ENCODE results near the gene TEX13C.

DNA sequence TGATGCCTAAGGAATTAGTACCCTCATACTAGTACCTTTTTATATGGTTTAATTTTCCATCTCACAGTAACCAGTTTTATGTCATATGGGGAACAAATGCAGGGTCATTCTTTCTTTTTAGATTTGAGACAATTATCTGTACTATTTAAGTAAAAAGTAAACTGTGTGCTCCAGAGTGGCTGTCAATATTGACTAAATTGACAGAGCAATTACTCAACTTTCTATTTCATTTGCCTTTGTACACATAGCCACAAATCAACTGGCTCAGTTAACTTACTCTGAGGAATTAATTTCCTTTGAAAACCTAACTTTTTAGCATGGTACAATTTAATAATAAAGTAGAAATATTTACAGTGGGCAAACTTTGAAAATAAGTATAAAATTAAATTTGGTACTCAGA is 28.5 kb upstream of the TEX13C start:
- TF ChIP-seq, protein P1, sequence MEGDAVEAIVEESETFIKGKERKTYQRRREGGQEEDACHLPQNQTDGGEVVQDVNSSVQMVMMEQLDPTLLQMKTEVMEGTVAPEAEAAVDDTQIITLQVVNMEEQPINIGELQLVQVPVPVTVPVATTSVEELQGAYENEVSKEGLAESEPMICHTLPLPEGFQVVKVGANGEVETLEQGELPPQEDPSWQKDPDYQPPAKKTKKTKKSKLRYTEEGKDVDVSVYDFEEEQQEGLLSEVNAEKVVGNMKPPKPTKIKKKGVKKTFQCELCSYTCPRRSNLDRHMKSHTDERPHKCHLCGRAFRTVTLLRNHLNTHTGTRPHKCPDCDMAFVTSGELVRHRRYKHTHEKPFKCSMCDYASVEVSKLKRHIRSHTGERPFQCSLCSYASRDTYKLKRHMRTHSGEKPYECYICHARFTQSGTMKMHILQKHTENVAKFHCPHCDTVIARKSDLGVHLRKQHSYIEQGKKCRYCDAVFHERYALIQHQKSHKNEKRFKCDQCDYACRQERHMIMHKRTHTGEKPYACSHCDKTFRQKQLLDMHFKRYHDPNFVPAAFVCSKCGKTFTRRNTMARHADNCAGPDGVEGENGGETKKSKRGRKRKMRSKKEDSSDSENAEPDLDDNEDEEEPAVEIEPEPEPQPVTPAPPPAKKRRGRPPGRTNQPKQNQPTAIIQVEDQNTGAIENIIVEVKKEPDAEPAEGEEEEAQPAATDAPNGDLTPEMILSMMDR (IDR thresholded peaks at IDR 0.05; ENCODE audit: control extremely low read depth in 1 of 3, insufficient read depth in 1 of 3, low read depth in 1 of 3, low read length in 3 of 3) = no peak
- TF ChIP-seq RBBP5 (IDR thresholded peaks at IDR 0.05; ENCODE audit: borderline replicate concordance, low read depth, low read length) (no peak), RNF2 (IDR thresholded peaks at IDR 0.05; ENCODE audit: borderline replicate concordance, low read depth, low read length, missing control alignments, poor library complexity, severe bottlenecking) (no peak), JUN (IDR thresholded peaks at IDR 0.05; ENCODE audit: low read depth, low read length) (no peak), EZH2 (IDR thresholded peaks at IDR 0.05; ENCODE audit: low read depth, low read length, severe bottlenecking) (no peak), ZNF274 (IDR thresholded peaks at IDR 0.05; ENCODE audit: borderline replicate concordance, extremely low read depth, low read length) (no peak), CHD1 (IDR thresholded peaks at IDR 0.05; ENCODE audit: low read depth, low read length) (no peak), HDAC2 (IDR thresholded peaks at IDR 0.05; ENCODE audit: borderline replicate concordance in 1 of 2, low read depth in 2 of 2, low read length in 2 of 2) (no peak), YY1 (IDR thresholded peaks at IDR 0.05; ENCODE audit: low read depth, low read length) (no peak)

All from H1 (cell line).